D721Med (cell line): ENCODE data around the gene PLAU.

Source experiments
- DNase-seq: peaks from one replicate; pipeline ENCODE4 v3.0.0; 2011; ENCODE audit warnings: low spot score; ENCODE audit not compliant: insufficient read length
- FAIRE-seq: peaks from 2 replicates; lab custom pipeline; 2011; peaks lifted over from hg19 to GRCh38; lab: Jason Lieb, UNC
- CTCF ChIP-seq: IDR thresholded peaks from 2 replicates; pipeline ENCODE4 v1.5.1; 2012; ENCODE audit warnings: mild to moderate bottlenecking, control low read depth; ENCODE audit not compliant: insufficient read depth; ENCODE audit errors: missing control alignments

Gene PLAU

GRCh38 chr10:73950155-73950948 lies 39.4 kb downstream of the PLAU start:
- DNase-seq (no peak), FAIRE-seq (no peak)
- TF ChIP-seq CTCF: no peak

GRCh38 chr10:73953665-73954064 lies 42.7 kb downstream of the PLAU start:
- no peak for DNase-seq
- no peak for FAIRE-seq
- no peak for TF ChIP-seq CTCF

- DNase-seq (no peak), FAIRE-seq (no peak)
- TF ChIP-seq CTCF: no peak
Measured at GRCh38 chr10:73954737-73955136, 43.8 kb downstream of the PLAU start.

- FAIRE-seq (no peak), DNase-seq (no peak)
- TF ChIP-seq CTCF: no peak
Measured at GRCh38 chr10:73955719-73956118, 44.8 kb downstream of the PLAU start.

GRCh38 chr10:73956476-73957359 lies 45.8 kb downstream of the PLAU start:
- DNase-seq (no peak), FAIRE-seq (no peak)
- TF ChIP-seq CTCF: no peak

- DNase-seq: no peak
- no peak for FAIRE-seq
- TF ChIP-seq CTCF: no peak
Measured at GRCh38 chr10:73959484-73960243, 48.7 kb downstream of the PLAU start.
